AG09309 (cell line): ENCODE results near the gene ZMIZ1.

ENCODE experiments used
- DNase-seq: peaks from one replicate; pipeline ENCODE4 v3.0.0-alpha.2; 2010; ENCODE audit warnings: low read depth
- H3K4me3 ChIP-seq: 2 replicates; pipeline ENCODE4 v1.5.1; 2011; ENCODE audit warnings: mild to moderate bottlenecking, low read depth, low read length, moderate library complexity; ENCODE audit not compliant: control insufficient read depth
- TF ChIP-seq, protein P1 (sequence below): IDR thresholded peaks from 2 replicates; pipeline ENCODE4 v1.5.1; 2011; ENCODE audit warnings: mild to moderate bottlenecking, low read depth, low read length, inconsistent platforms; ENCODE audit not compliant: insufficient read depth, control insufficient read depth; ENCODE audit errors: missing control alignments

Gene ZMIZ1

DNA sequence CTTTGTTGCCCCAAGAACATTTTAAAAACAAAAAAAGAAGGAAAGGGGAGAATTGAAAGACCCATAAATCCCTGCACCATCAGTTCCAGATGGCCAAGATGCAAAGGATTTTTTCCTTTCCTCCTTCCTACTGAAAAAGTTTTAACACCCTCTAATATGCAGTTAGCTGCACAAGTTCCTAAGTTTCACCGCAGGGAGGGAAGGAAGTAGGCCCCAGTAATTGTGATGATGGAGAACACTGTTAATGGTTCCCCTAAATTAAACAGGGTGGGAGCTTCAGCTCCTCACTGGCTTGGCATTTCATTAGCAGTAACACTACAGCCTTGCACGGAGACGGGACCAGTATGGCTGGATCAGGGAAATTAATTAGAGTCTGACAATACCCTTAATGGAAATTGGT is 214.8 kb downstream of the ZMIZ1 start:
- H3K4me3 ChIP-seq: no peak overlapping the region
- DNase-seq: no peak
- TF ChIP-seq, protein P1, sequence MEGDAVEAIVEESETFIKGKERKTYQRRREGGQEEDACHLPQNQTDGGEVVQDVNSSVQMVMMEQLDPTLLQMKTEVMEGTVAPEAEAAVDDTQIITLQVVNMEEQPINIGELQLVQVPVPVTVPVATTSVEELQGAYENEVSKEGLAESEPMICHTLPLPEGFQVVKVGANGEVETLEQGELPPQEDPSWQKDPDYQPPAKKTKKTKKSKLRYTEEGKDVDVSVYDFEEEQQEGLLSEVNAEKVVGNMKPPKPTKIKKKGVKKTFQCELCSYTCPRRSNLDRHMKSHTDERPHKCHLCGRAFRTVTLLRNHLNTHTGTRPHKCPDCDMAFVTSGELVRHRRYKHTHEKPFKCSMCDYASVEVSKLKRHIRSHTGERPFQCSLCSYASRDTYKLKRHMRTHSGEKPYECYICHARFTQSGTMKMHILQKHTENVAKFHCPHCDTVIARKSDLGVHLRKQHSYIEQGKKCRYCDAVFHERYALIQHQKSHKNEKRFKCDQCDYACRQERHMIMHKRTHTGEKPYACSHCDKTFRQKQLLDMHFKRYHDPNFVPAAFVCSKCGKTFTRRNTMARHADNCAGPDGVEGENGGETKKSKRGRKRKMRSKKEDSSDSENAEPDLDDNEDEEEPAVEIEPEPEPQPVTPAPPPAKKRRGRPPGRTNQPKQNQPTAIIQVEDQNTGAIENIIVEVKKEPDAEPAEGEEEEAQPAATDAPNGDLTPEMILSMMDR: no peak

DNA sequence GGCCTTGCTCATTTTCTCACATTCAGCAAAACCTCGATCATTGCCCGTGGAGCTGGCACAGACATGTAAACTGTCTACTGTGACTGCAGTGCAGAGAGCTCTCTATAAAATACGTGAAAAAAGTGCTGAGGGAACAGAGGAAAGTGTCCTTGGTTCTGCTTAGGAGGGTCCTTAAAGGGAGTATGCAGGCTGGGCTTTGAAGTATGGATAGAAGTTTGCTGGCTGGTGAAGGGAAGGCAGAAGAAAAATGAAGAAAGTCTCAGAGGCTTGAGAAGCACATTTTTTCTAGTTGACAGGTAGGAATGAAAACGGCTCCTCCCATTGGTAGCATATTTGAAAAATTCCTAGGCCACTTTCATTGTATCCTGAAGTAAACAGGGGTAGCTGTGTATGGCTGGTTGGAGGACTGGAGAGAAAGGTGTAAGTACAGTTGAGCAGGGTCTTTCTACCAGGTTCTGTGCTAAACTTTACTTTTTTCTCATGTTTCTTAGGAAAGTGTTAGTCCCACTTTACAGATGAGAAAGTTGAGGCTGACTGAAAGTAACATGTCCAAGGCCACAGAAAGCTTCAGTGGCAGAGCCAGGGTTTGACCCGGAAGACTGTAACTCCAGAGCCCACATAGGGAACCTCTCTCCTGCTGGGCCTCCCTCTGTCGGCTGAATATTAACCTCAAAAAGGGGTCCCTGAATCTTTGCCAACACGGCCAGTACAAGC is 215.5 kb downstream of the ZMIZ1 start:
- no peak for DNase-seq
- TF ChIP-seq, protein P1: no peak
- no peak overlapping the region for H3K4me3 ChIP-seq

DNA sequence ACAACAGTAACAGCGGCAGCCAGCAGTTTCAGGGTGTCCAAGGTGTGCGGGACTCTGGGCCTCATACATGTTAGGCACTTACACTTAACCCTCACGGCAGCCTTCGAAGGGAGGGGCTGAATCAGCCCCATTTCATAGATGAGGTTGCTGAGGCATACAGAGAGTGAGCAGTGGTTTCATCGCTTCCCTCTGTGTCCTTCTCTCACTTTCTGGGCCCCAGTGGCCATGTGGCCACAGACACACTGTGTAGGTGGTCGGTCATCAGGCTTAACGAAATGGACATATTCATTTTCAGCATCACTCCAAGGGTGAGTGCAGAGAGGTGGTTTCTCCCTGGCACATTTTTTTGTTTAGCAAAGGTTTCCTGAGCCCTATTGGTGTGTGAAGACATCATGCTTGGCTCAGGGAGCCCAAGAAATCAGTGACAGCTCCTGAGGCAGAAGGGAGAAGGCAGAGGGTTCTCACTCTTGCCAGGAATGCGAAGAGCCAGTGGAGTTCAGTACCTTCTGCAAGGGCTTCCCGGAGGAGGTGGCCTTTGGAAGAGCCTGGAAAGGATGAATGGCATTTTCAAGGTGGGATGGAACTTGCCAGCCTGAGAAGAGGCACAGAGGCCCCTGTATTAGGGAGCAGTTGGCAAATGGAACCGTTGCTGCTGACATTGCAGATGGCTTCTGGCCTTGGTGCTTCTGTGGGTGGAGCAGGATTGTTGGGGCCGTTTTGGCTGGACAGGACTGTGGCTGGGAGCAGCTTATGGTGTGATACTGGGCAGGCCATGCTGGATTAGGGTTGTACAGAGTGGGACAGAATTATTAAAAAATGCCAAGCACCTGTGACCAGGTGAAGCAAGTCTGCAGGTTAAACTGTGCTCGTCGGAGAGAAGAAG is 216.8 kb downstream of the ZMIZ1 start:
- TF ChIP-seq, protein P1: no peak
- DNase-seq: no peak
- H3K4me3 ChIP-seq: no peak overlapping the region

DNA sequence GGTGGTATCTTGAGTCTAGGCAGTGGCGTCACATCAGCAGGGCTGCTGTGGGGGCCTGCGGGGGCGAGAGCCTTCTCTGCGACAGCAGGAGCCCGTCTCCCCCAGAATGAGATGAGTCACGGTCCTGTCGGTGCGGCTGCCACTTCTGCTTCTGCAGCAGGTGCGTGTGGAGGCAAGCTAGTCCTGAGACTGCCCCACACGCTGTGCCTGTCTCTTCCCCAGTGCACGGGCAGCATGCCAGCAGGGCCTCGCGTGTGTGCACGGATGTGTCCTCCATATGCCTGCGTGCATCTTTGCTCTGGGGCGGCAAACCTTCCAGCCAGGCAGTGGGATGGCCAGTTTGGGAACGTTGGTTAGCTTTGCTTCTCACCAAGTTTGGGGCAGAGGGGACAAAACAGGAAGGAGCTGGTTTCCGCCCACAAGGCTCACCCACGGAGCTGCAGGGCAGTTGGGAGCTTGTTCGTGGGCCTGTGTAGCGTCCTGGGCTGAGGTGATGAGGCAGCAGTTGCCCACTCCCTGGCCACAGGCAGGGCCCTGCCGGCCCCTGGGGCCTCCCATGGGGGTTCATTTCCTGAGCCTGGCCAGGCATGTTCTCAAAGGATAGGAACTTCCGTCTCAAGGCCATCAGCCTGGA is 217.7 kb downstream of the ZMIZ1 start:
- TF ChIP-seq, protein P1: no peak
- no peak for DNase-seq
- no peak overlapping the region for H3K4me3 ChIP-seq

DNA sequence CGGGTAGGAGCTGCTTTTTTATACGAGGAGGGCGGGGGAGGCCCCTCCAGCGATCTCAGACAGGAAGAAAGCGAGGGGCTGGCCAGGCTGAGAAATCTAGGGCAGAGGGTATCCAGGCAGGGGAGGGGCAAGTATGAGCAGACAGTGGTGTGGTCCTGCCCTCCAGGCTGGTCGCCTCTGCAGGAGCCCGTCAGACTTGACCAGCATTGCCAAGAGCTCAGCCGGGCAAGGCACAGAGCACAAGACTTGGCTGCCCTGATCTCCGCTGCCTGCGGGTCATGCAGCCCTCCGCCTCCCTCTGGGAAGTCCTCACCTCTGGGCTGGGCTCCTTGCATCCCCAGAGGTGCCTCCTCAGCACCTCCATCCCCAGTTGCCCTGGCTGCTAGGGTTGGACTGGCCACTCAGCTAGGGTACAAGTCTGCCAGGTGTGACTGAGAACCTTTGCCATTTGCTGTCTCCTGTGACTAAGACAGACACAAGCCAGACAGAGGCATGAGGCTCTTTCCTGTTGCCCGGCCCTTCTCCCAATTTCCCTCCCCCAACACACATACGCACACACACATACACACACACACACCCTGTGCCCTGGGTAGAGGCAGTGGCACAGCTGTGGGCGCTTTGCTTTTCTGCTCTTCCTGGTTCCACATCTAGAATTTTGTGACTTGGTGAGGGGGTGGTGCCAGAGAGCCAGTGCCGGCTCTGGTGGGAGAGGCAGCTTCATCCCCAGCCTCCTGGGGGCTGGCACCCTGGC is 219.4 kb downstream of the ZMIZ1 start:
- H3K4me3 ChIP-seq: no peak overlapping the region
- no peak for DNase-seq
- TF ChIP-seq, protein P1: no peak

DNA sequence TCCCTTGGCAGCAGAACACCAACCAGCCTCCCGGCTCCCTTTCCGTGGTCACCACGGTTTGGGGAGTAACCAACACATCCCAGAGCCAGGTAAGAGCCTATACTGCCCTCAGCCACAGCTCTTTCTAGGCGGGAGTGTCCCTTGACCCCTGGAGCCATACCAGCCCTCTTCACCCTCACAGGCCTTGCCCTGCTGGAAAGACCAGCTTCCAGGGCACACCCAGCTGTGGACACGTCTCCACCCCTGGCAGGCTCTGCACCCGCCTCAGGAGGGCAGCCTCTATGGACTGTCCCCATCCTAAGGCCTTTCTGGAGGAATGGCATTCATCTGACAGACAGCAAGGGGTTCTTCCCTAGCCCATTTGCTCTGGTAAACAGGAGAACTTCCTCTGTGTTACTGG is 221.0 kb downstream of the ZMIZ1 start:
- TF ChIP-seq, protein P1: no peak
- DNase-seq: no peak
- no peak overlapping the region for H3K4me3 ChIP-seq
